Effector memory CD4-positive, alpha-beta T cell (primary cell): ENCODE data around the gene TENM4.

Source experiments
- DNase-seq, 3 donors: peaks; one replicate each; pipeline ENCODE4 v3.0.0-alpha.2; 2020
- H3K27ac ChIP-seq: 2 replicates; pipeline ENCODE4 v1.7.0; 2013; ENCODE audit warnings: mild to moderate bottlenecking, low read length, moderate library complexity; ENCODE audit not compliant: insufficient read depth, poor library complexity, severe bottlenecking
- H3K27me3 ChIP-seq: replicated peaks from 2 replicates; pipeline ENCODE4 v1.7.0; 2013; ENCODE audit warnings: mild to moderate bottlenecking, low read length; ENCODE audit not compliant: insufficient read depth, control insufficient read depth, poor library complexity, severe bottlenecking
- H3K36me3 ChIP-seq: 2 replicates; pipeline ENCODE4 v1.7.0; 2013; ENCODE audit warnings: mild to moderate bottlenecking, low read length, moderate library complexity; ENCODE audit not compliant: control insufficient read depth, insufficient read depth
- H3K4me1 ChIP-seq: 2 replicates; pipeline ENCODE4 v1.7.0; 2013; ENCODE audit warnings: low read length, mild to moderate bottlenecking; ENCODE audit not compliant: control insufficient read depth, insufficient read depth, poor library complexity, severe bottlenecking
- H3K4me3 ChIP-seq: 2 replicates; pipeline ENCODE4 v1.7.0; 2013; ENCODE audit warnings: low read length, low read depth, mild to moderate bottlenecking; ENCODE audit not compliant: insufficient read depth, poor library complexity, severe bottlenecking
- H3K9me3 ChIP-seq: 2 replicates; pipeline ENCODE4 v1.7.0; 2013; ENCODE audit warnings: mild to moderate bottlenecking, low read length, moderate library complexity; ENCODE audit not compliant: control insufficient read depth

Gene TENM4

GRCh38 chr11:79472819-79473529, 32.1 kb upstream of the TENM4 start:
- H3K4me1 ChIP-seq, result no peaks in the 10 kb centered on the region
- no peak overlapping the region for H3K27ac ChIP-seq
- DNase-seq, result no peak
- no peaks in the 10 kb centered on the region for H3K27me3 ChIP-seq
- no peak overlapping the region for H3K4me3 ChIP-seq
- H3K36me3 ChIP-seq, result no peaks in the 10 kb centered on the region
- peaks cover 4% of the 10 kb centered on the region for H3K9me3 ChIP-seq

DNA sequence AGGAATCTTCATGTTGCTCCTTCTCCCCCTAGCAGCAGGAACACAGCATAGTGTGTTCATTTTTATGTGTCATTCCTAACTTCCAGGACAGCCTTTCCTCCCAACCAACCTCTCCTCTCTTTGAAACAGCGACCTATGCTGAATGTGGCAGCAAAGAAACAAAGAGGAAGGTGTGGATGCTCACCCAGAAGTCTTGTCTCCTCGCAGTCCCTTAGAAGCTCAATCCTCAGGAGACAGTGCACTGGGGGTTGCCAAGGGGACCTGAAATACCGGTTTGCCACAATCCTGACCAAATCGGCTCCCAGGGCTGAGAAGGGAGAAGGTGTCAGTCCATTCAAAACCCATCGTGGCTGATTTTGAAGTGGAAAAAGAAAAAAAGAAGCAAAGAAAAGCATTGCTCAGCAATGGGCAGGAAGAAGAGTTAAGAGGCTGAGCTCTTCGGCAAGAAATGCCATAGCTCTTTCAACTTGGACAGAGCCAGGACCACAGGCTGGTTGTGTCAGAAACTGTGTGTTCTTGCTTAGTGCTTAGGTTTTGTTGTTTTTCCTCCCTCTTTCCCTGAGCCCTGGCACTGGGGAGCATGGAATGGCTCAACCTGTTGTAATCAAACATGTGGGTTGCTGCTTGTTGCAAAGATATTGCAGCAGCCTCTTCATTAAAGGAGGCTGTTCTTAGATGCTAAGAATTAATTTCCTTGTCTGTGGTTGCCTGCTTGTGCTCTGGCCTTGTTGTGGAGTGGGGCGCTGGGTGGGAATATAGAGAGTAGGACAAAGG, 30.4 kb upstream of the TENM4 start:
- DNase-seq, result no peak
- Histone ChIP-seq H3K36me3 (no peaks in the 10 kb centered on the region), H3K9me3 (peaks cover 4% of the 10 kb centered on the region), H3K27me3 (no peaks in the 10 kb centered on the region), H3K4me1 (no peaks in the 10 kb centered on the region), H3K27ac (no peak overlapping the region), H3K4me3 (no peak overlapping the region)

DNA sequence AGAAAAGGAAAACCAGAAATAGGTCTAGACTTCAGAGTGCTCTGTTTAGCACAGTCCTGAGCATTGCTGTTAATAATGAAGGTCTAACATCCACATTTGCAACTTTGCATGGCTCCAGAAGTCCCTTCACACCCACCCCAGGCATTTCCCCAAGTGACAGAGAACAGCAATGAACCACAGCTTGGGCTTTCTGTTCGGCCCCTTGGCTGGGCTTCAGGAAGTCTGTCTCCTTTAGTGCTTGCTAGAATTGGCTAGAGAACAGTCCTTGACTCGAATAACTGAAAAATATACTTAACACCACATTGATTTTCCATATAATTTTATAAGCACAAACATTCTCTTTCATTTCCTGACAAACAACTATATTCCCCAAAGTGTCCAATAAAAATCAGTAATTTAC, 29.3 kb upstream of the TENM4 start:
- Histone ChIP-seq H3K4me3 (no peak overlapping the region), H3K9me3 (peaks cover 4% of the 10 kb centered on the region), H3K27ac (no peak overlapping the region), H3K27me3 (no peaks in the 10 kb centered on the region), H3K4me1 (no peaks in the 10 kb centered on the region), H3K36me3 (no peaks in the 10 kb centered on the region)
- DNase-seq, result no peak

GRCh38 chr11:79467761-79468160, 26.9 kb upstream of the TENM4 start:
- no peak overlapping the region for H3K4me3 ChIP-seq
- no peak for DNase-seq
- no peaks in the 10 kb centered on the region for H3K27me3 ChIP-seq
- H3K27ac ChIP-seq, result no peak overlapping the region
- no peaks in the 10 kb centered on the region for H3K9me3 ChIP-seq
- H3K4me1 ChIP-seq, result no peaks in the 10 kb centered on the region
- H3K36me3 ChIP-seq, result no peaks in the 10 kb centered on the region

DNA sequence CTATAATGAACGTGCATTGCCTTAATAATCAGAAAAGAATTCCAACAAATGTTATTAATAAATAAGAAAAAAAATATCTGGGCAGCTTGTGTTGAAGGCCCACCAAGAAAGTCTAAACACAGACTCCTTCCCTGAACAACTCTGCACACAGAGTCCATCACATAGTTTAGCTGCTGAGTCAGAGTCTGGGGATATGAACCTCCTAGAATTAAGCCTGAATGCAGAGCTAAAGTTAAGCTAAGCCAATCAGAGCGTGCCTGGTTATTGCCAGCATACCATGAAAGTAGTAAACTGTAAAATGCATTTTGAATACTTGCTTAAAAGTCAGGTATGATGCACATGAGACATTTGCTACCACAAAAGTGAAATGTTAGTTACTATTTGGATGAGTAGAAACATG, 25.6 kb upstream of the TENM4 start:
- Histone ChIP-seq H3K4me1 (no peaks in the 10 kb centered on the region), H3K27ac (no peak overlapping the region), H3K36me3 (no peaks in the 10 kb centered on the region), H3K9me3 (no peaks in the 10 kb centered on the region), H3K27me3 (no peaks in the 10 kb centered on the region), H3K4me3 (no peak overlapping the region)
- DNase-seq, result no peak

- DNase-seq, result no peak
- no peak overlapping the region for H3K27ac ChIP-seq
- no peaks in the 10 kb centered on the region for H3K36me3 ChIP-seq
- H3K4me1 ChIP-seq, result no peaks in the 10 kb centered on the region
- H3K9me3 ChIP-seq, result no peaks in the 10 kb centered on the region
- no peaks in the 10 kb centered on the region for H3K27me3 ChIP-seq
- H3K4me3 ChIP-seq, result no peak overlapping the region
Measured at GRCh38 chr11:79465160-79465559, 24.3 kb upstream of the TENM4 start.

GRCh38 chr11:79461666-79462645, 21.1 kb upstream of the TENM4 start:
- no peaks in the 10 kb centered on the region for H3K9me3 ChIP-seq
- no peaks in the 10 kb centered on the region for H3K36me3 ChIP-seq
- H3K27me3 ChIP-seq, result no peaks in the 10 kb centered on the region
- no peak overlapping the region for H3K4me3 ChIP-seq
- H3K27ac ChIP-seq, result no peak overlapping the region
- no peaks in the 10 kb centered on the region for H3K4me1 ChIP-seq
- no peak for DNase-seq

DNA sequence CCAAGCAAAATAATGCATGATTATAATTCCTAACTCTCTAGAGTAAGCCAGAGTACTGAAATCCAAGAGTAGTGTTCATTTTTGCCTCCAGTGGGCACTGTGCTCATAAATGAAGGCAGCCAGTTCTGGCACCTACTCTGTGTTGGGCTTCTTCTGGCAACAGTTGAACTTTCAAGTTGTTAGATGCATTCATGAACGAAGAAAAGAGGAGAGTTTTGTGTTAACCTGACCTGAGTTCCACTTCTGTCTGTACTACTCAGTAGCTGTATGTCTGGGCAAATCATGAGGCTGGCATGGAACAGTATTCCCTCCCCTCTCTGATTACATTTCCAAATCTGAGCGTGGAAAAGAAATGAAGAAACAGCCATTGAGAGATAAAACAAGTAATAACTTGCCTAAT, 20.3 kb upstream of the TENM4 start:
- H3K27ac ChIP-seq, result no peak overlapping the region
- H3K4me3 ChIP-seq, result no peak overlapping the region
- H3K4me1 ChIP-seq, result no peaks in the 10 kb centered on the region

DNA sequence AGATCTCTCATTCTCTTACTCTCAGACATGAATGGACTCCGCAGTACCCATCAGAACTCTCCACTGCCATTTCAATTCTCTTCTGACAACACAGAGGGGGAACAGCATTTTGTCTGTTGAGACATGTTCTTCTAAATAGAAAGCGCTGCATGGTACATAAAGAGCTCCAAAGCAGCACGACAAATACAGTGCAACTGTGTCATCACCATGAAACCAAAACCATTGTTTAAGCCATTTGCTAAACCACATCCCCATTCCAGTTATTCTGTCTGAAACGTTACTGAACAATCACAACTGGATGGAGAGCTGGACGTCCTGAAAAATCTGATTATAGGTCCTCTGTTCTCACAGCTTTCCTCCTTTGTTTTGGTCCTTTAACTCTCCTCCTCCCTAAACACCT, 17.9 kb upstream of the TENM4 start:
- no peak overlapping the region for H3K27ac ChIP-seq
- H3K9me3 ChIP-seq, result no peaks in the 10 kb centered on the region
- DNase-seq, result no peak
- H3K4me3 ChIP-seq, result no peak overlapping the region
- H3K36me3 ChIP-seq, result no peaks in the 10 kb centered on the region
- no peaks in the 10 kb centered on the region for H3K27me3 ChIP-seq
- no peaks in the 10 kb centered on the region for H3K4me1 ChIP-seq

More for the DNA sequence above, 20.3 kb upstream of the TENM4 start:
- no peaks in the 10 kb centered on the region for H3K9me3 ChIP-seq
- no peaks in the 10 kb centered on the region for H3K27me3 ChIP-seq
- no peaks in the 10 kb centered on the region for H3K36me3 ChIP-seq
- DNase-seq, result no peak
